Osteoblast (primary cell): ENCODE results near the gene TFCP2. TPM values are rescaled to one million over a fixed set of nuclear protein-coding genes. Genes with fewer than 3 reads are reported as not detected.

Source experiments
- DNase-seq: peaks from one replicate; pipeline ENCODE4 v3.0.0; 2011; ENCODE audit warnings: low spot score, mixed read lengths; ENCODE audit not compliant: insufficient read length; ENCODE audit errors: missing footprints
- H2AFZ ChIP-seq: 2 replicates; pipeline ENCODE4 v1.6.0; 2011; ENCODE audit warnings: mild to moderate bottlenecking, low read length
- H3K27ac ChIP-seq: 2 replicates; pipeline ENCODE4 v1.5.1; 2011; ENCODE audit warnings: mild to moderate bottlenecking, low read depth, low read length, moderate library complexity
- H3K27me3 ChIP-seq: 2 replicates; pipeline ENCODE4 v1.6.0; 2012; ENCODE audit warnings: mild to moderate bottlenecking, control low read depth, inconsistent platforms, low read length, moderate library complexity; ENCODE audit not compliant: insufficient read depth
- H3K36me3 ChIP-seq: 2 replicates; pipeline ENCODE4 v1.5.1; 2011; ENCODE audit warnings: mild to moderate bottlenecking, low read length, control low read depth, moderate library complexity; ENCODE audit not compliant: insufficient read depth
- H3K4me1 ChIP-seq: 2 replicates; pipeline ENCODE4 v1.5.1; 2011; ENCODE audit warnings: mild to moderate bottlenecking, low read length, control low read depth, moderate library complexity; ENCODE audit not compliant: insufficient read depth
- H3K4me2 ChIP-seq: 2 replicates; pipeline ENCODE4 v1.6.0; 2011; ENCODE audit warnings: mild to moderate bottlenecking, low read length; ENCODE audit not compliant: insufficient read depth
- H3K4me3 ChIP-seq: fragments of 200-600 bp; sonication (generic); 3 replicates; pipeline ENCODE4 v1.5.1; 2012; ENCODE audit warnings: mild to moderate bottlenecking, low read length, inconsistent platforms; ENCODE audit not compliant: insufficient read depth
- H3K79me2 ChIP-seq: 2 replicates; pipeline ENCODE4 v1.6.0; 2012; ENCODE audit warnings: mild to moderate bottlenecking, low read length, control low read depth, inconsistent platforms; ENCODE audit not compliant: insufficient read depth
- H3K9me3 ChIP-seq: 2 replicates; pipeline ENCODE4 v1.5.1; 2011; ENCODE audit warnings: low read depth, low read length, control low read depth
- H4K20me1 ChIP-seq: 2 replicates; pipeline ENCODE4 v1.6.0; 2012; ENCODE audit warnings: mild to moderate bottlenecking, low read length, control low read depth; ENCODE audit not compliant: insufficient read depth
- total RNA-seq: library from RNA; depleted of rRNA; stranded (reverse); fragments of >200 nt; gene quantifications from 2 replicates; pipeline ENCODE4 v1.2.3, GENCODE V29; 2012
- TF ChIP-seq, protein P1 (sequence below): IDR thresholded peaks from 2 replicates; pipeline ENCODE4 v1.5.1; 2011; ENCODE audit warnings: mild to moderate bottlenecking, low read depth, low read length, moderate library complexity; ENCODE audit errors: extremely low read depth

The TFCP2 gene
- total RNA-seq, 1 donor: 7.6 TPM

- Histone ChIP-seq H3K27me3 (no peaks in the 10 kb centered on the region), H3K4me3 (no peak overlapping the region), H2AFZ (no peak overlapping the region), H3K27ac (no peak overlapping the region), H3K79me2 (peaks cover 6% of the 10 kb centered on the region), H3K36me3 (peaks cover 84% of the 10 kb centered on the region), H3K4me2 (no peak overlapping the region), H4K20me1 (peaks cover 5% of the 10 kb centered on the region), H3K4me1 (no peaks in the 10 kb centered on the region), H3K9me3 (no peaks in the 10 kb centered on the region)
- TF ChIP-seq, protein P1, sequence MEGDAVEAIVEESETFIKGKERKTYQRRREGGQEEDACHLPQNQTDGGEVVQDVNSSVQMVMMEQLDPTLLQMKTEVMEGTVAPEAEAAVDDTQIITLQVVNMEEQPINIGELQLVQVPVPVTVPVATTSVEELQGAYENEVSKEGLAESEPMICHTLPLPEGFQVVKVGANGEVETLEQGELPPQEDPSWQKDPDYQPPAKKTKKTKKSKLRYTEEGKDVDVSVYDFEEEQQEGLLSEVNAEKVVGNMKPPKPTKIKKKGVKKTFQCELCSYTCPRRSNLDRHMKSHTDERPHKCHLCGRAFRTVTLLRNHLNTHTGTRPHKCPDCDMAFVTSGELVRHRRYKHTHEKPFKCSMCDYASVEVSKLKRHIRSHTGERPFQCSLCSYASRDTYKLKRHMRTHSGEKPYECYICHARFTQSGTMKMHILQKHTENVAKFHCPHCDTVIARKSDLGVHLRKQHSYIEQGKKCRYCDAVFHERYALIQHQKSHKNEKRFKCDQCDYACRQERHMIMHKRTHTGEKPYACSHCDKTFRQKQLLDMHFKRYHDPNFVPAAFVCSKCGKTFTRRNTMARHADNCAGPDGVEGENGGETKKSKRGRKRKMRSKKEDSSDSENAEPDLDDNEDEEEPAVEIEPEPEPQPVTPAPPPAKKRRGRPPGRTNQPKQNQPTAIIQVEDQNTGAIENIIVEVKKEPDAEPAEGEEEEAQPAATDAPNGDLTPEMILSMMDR: no peak
- DNase-seq: no peak
These were observed 105.2 kb downstream of the TFCP2 start for GRCh38 chr12:51067771-51068170.

GRCh38 chr12:51067229-51067628, 105.7 kb downstream of the TFCP2 start:
- Histone ChIP-seq H3K4me1 (no peaks in the 10 kb centered on the region), H3K4me3 (no peak overlapping the region), H3K27ac (no peak overlapping the region), H3K36me3 (peaks cover 86% of the 10 kb centered on the region), H2AFZ (no peak overlapping the region), H3K79me2 (peaks cover 4% of the 10 kb centered on the region), H3K9me3 (no peaks in the 10 kb centered on the region), H4K20me1 (peaks cover 5% of the 10 kb centered on the region), H3K4me2 (no peak overlapping the region), H3K27me3 (no peaks in the 10 kb centered on the region)
- DNase-seq: no peak
- TF ChIP-seq, protein P1: no peak

DNA sequence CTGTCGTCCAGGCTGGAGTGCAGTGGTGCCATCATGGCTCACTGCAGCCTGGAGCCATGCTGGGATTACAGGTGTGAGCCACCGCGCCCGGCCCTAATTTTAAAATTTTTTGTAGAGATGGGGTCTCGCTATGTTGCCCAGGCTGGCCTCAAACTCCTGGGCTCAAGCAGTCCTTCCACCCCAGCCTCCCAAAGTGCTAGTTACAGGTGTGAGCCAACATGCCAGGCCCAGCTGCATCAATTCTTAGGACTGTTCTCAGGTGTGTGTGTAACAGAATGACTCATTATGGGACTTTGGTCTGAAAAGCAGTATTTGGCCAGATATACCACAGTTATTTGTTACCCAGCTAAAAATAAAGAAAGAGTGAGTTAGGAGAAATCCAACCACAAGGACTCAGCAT, 107.4 kb downstream of the TFCP2 start:
- H3K79me2 ChIP-seq: peaks cover 2% of the 10 kb centered on the region
- H3K36me3 ChIP-seq: peaks cover 86% of the 10 kb centered on the region
- H3K9me3 ChIP-seq: no peaks in the 10 kb centered on the region
- H2AFZ ChIP-seq: no peak overlapping the region
- peaks cover 5% of the 10 kb centered on the region for H4K20me1 ChIP-seq
- no peak overlapping the region for H3K27ac ChIP-seq
- no peak for DNase-seq
- TF ChIP-seq, protein P1: no peak
- H3K27me3 ChIP-seq: no peaks in the 10 kb centered on the region
- H3K4me2 ChIP-seq: no peak overlapping the region
- H3K4me1 ChIP-seq: no peaks in the 10 kb centered on the region
- no peak overlapping the region for H3K4me3 ChIP-seq

DNA sequence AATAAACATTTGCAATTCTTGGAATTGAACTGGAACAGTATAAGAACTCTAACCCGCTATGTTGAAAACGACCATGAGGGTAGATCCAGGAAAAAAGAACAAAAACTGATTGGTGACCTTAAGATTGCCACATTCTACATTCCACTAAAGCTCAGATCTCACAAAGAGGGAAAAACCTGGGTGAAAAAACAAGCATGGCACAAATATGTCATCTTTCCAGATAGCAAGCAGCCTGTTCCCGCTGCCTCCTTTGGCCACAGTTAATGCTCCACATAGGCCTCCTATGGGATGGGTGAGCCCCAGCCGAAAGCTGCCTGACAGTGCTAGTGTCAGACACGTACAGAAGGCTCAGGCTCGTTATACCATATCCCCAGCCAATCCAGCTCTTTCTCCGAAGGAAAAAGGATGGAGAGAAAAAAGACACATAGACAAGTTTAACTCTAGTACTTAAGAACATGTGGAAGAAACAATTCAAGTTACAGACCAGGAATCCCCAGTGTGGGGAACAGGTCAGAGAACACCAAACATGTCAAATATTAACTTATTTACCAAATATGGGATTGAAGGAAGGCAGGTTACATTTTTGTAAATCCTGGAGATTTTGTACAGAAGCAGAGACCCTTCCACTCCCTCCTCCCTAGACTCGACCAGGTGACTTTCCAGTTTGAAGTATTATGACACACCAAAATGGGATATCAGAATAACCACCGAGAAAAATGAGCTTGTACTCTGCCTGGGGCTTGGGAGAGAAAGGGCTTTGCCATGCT, 110.1 kb downstream of the TFCP2 start:
- no peak overlapping the region for H2AFZ ChIP-seq
- H3K4me2 ChIP-seq: no peak overlapping the region
- DNase-seq: peak; percentile 85
- H3K4me1 ChIP-seq: no peaks in the 10 kb centered on the region
- peaks cover 8% of the 10 kb centered on the region for H4K20me1 ChIP-seq
- TF ChIP-seq, protein P1: no peak
- no peaks in the 10 kb centered on the region for H3K27me3 ChIP-seq
- peak overlapping the region; percentile 23 for H3K27ac ChIP-seq
- H3K4me3 ChIP-seq: no peak overlapping the region
- no peaks in the 10 kb centered on the region for H3K9me3 ChIP-seq
- peaks cover 92% of the 10 kb centered on the region for H3K36me3 ChIP-seq
- peaks cover under 1% of the 10 kb centered on the region for H3K79me2 ChIP-seq
